ENCODE results near the gene ATP2C2. TPM values are rescaled to one million over a fixed set of nuclear protein-coding genes. Genes with fewer than 3 reads are reported as not detected.

The ATP2C2 gene
- total and polyA plus RNA-seq, 2 of the 8 experiments (the other 6 are each of a cell fraction or from before 2014, with no cell fraction given) = 1.2 to 2.8 TPM

GRCh38 chr16:84502075-84502474 lies 133.7 kb downstream of the ATP2C2 start:
- Histone ChIP-seq H3K27ac (ENCODE audit: low read depth, low read length) (no peak overlapping the region), H3K79me2 (ENCODE audit: control insufficient read depth in 1 of 2, insufficient read depth in 2 of 2, low read length in 2 of 2) (peaks cover 0 to 4% of the 10 kb centered on the region in 2 experiments; a peak in 1 of 4 replicates), H3K4ac (replicated peaks; ENCODE audit: insufficient read length, low read depth, low read length) (no peak overlapping the region), H2BK12ac (ENCODE audit: low read depth, low read length) (no peak overlapping the region), H3K36me3 (ENCODE audit: control insufficient read depth in 2 of 4, insufficient read depth in 4 of 4, low read length in 3 of 4) (peaks cover 0 to 8% (median 5%) of the 10 kb centered on the region in 4 experiments; a peak in 4 of 8 replicates), H3K9me3 (ENCODE audit: insufficient read depth in 2 of 2, low read depth in 1 of 2, low read length in 1 of 2) (no peaks in the 10 kb centered on the region), H3K4me2 (ENCODE audit: insufficient read depth in 1 of 2, low read depth in 2 of 2, low read length in 2 of 2) (no peak overlapping the region), H4K91ac (replicated peaks; ENCODE audit: insufficient read length, low read length) (no peak overlapping the region), H3K14ac (ENCODE audit: insufficient read length) (no peak overlapping the region), H4K5ac (ENCODE audit: insufficient read length, low read depth, low read length) (no peak overlapping the region), H3K79me1 (ENCODE audit: low read depth, low read length) (no peaks in the 10 kb centered on the region), H3K9ac (replicated peaks in 1 of 4; ENCODE audit: extremely low read depth in 1 of 4, low read depth in 3 of 4, low read length in 3 of 4) (no peak overlapping the region), H3K18ac (ENCODE audit: extremely low read depth, low read length) (no peak overlapping the region), H2AK5ac (ENCODE audit: low read depth, low read length) (no peak overlapping the region), H3K56ac (replicated peaks; ENCODE audit: insufficient read length, low read depth, low read length) (no peak overlapping the region), H2BK20ac (ENCODE audit: low read length) (no peak overlapping the region), H2BK15ac (ENCODE audit: low read length) (no peak overlapping the region), H4K20me1 (replicated peaks in 1 of 2; ENCODE audit: control insufficient read depth in 1 of 2, insufficient read depth in 2 of 2, low read length in 2 of 2) (peaks cover 0 to 2% of the 10 kb centered on the region in 2 experiments), H2BK5ac (ENCODE audit: low read depth, low read length) (no peak overlapping the region), H3K4me1 (replicated peaks in 1 of 4; ENCODE audit: control insufficient read depth in 3 of 4, insufficient read depth in 4 of 4, low read length in 3 of 4) (peaks cover 0 to 12% (median 8%) of the 10 kb centered on the region in 4 experiments; a peak in 5 of 7 replicates), H3K27me3 (replicated peaks in 1 of 4; ENCODE audit: control insufficient read depth in 3 of 4, extremely low read depth in 1 of 4, insufficient read depth in 3 of 4, low read length in 3 of 4) (no peaks in the 10 kb centered on the region), H4K8ac (ENCODE audit: extremely low read depth, insufficient read depth, low read length) (peak overlapping the region; percentile 9; the same call in 1 of the 2 replicates), H3K23ac (ENCODE audit: insufficient read length) (no peak overlapping the region), H3K4me3 (ENCODE audit: extremely low read depth in 1 of 4, insufficient read depth in 2 of 4, low read depth in 3 of 4, low read length in 4 of 4) (no peak overlapping the region), H3K23me2 (ENCODE audit: low read depth, low read length) (peaks cover 9% of the 10 kb centered on the region; the same call in 1 of the 2 replicates), H2BK120ac (replicated peaks; ENCODE audit: low read depth, low read length) (no peak overlapping the region), H2AFZ (ENCODE audit: low read length) (no peak overlapping the region)
- DNase-seq (ENCODE audit: low read depth in 1 of 2, low spot score in 2 of 2) = no peak
- TF ChIP-seq MAX (IDR thresholded peaks at IDR 0.05) (no peak), ASH2L (IDR thresholded peaks at IDR 0.05; ENCODE audit: low read length) (no peak), CBX8 (IDR thresholded peaks at IDR 0.05; ENCODE audit: borderline replicate concordance, low read depth, low read length) (no peak), PHF8 (conservative IDR thresholded peaks at IDR 0.05; ENCODE audit: low read depth, low read length) (no peak)
- CTCF ChIA-PET (ENCODE audit: partially characterized antibody) = interaction anchor here (1.7 kb wide), 1 partner anchor 8 kb away, joined by 5 read pairs; no protein-coding TSS in a partner anchor
- no peak for FAIRE-seq
- WGBS, 2 experiments (ENCODE audit: extremely low coverage in 1 of 2, insufficient coverage in 1 of 2, insufficient read length in 1 of 2, insufficient replicate concordance in 2 of 2, low coverage in 1 of 2, low lambda C conversion rate in 2 of 2, missing lambda C conversion rate in 1 of 2) = 91% methylated on average over 13 of the region's 13 CpGs; no CpG with 5 or more reads in 1 of the 2 experiments
- POLR2A ChIA-PET (ENCODE audit: partially characterized antibody) = no interaction called here

Data from H1 (cell line).